Transverse colon (tissue), 4 donors: ENCODE measurements around the gene ATF6. TPM values are rescaled to one million over a fixed set of nuclear protein-coding genes. Genes with fewer than 3 reads are reported as not detected.

Experiments
- DNase-seq: peaks from one replicate; pipeline ENCODE4 v3.0.0-alpha.2; 2019
- H3K27ac ChIP-seq, 4 donors: fragments of 200-600 bp; sonication (generic); 2 replicates each; pipeline ENCODE4 v1.5.1; 2016 to 2018; ENCODE audit warnings: inconsistent platforms in 4 of 4
- H3K27me3 ChIP-seq: fragments of 200-600 bp; sonication (generic); 2 replicates; pipeline ENCODE4 v1.5.1; 2017; ENCODE audit warnings: inconsistent platforms
- H3K36me3 ChIP-seq, 4 donors: fragments of 200-600 bp; sonication (generic); 2 replicates each; pipeline ENCODE4 v1.5.1; 2017 to 2019; ENCODE audit warnings: inconsistent platforms in 4 of 4
- H3K4me1 ChIP-seq, 4 donors: fragments of 200-600 bp; sonication (generic); 2 replicates each; pipeline ENCODE4 v1.5.1; 2017 to 2020; ENCODE audit warnings: inconsistent platforms in 4 of 4
- H3K4me3 ChIP-seq, 4 donors: fragments of 200-600 bp; sonication (generic); 1 replicate in 1 of 4; 2 replicates in 3 of 4; pipeline versions ENCODE4 v1.5.1 to v1.6.1; 2017 to 2019; ENCODE audit warnings: inconsistent platforms in 4 of 4
- H3K9me3 ChIP-seq, 2 donors: fragments of 200-600 bp; sonication (generic); 2 replicates each; pipeline ENCODE4 v1.5.1; 2017 to 2019; ENCODE audit warnings: inconsistent platforms in 2 of 2
- EP300 ChIP-seq: sonication (generic); formaldehyde crosslinking; IDR thresholded peaks from one replicate; pipeline ENCODE4 v1.6.1; 2017; ENCODE audit warnings: antibody characterized with exemption, low read depth
- POLR2A ChIP-seq: fragments of 450-650 bp; IDR thresholded peaks from one replicate; pipeline ENCODE4 v1.6.1; 2016; ENCODE audit warnings: antibody characterized with exemption, mild to moderate bottlenecking, moderate library complexity
- POLR2AphosphoS5 ChIP-seq, 3 donors: sonication (generic); formaldehyde crosslinking; IDR thresholded peaks; one replicate each; pipeline ENCODE4 v1.6.1; 2016; ENCODE audit warnings: antibody characterized with exemption in 3 of 3
- WGBS, 2 donors: methylation state at CpG; one replicate each; pipeline ENCODE4 v1.1.5; 2018; ENCODE audit warnings: low coverage in 1 of 2; 5-methylcytosine and 5-hydroxymethylcytosine counted together
- in situ Hi-C, 4 donors: fragments of 200-750 bp; cut with MboI; loops; one replicate each; pipeline versions ENCODE4 v1.15.0 to v1.15.1; 2017; ENCODE audit warnings: low sequenced_read_pairs in 3 of 4, low pct_ligation_motif_present in 1 of 4, low pct_unique_long_range_greater_than_20kb in 1 of 4
- intact Hi-C: fragments of 100-400 bp; cut with DNase I; formaldehyde crosslinking; loops from one replicate; pipeline ENCODE4 v1.15.1; 2023; ENCODE audit warnings: low total_unique reads
- total RNA-seq, 4 donors: library from RNA; depleted of rRNA; stranded (reverse); fragments of >200 nt; gene quantifications; one replicate each; pipeline ENCODE4 v1.1.0, GENCODE V29; 2016
- TF ChIP-seq, protein P1 (sequence below), 5 experiments: fragments of 200-600 bp in 3 of 5; fragments of 450-650 bp in 2 of 5; sonication (generic) in 3 of 5; IDR thresholded peaks; 1 replicate in 2 of 5; 2 replicates in 3 of 5; pipeline ENCODE4 v1.5.1; 2016 to 2017; ENCODE audit warnings: antibody characterized with exemption in 5 of 5, inconsistent platforms in 3 of 5, mild to moderate bottlenecking in 2 of 5, moderate library complexity in 1 of 5

ATF6 gene
- total RNA-seq, 4 donors from 2014 or later, result 10.8 to 45.8 (median 23.0) TPM

DNA sequence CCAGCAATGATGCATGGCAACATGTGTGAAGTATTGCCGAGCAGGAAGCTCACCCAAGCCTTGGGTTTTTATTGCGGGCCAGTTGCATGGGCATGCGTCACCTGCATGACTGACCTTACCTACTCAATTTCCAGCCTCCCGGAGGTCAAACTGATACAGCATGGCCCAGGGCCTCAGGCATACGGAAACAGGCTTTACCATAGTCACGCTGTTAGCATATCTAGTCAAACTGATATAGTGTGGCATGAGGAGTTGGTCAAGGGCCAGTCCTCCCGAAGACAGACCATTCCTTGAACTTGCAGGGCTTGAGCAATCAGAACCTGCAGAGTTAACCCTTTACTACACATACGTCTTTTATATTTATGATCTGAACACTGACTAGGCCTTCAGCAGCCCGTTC is 22.9 kb upstream of the ATF6 start:
- no peak overlapping the region for H3K27ac ChIP-seq
- 85 to 100% methylated on average over 1 to 9 of the region's 9 CpGs for WGBS, 2 donors
- H3K9me3 ChIP-seq, result no peaks in the 10 kb centered on the region
- H3K4me1 ChIP-seq, result peaks cover 0 to 9% (median 0%) of the 10 kb centered on the region in 4 donors
- no peaks in the 10 kb centered on the region for H3K36me3 ChIP-seq
- TF ChIP-seq POLR2A (no peak), POLR2AphosphoS5 (IDR thresholded peaks at IDR 0.05) (no peak), EP300 (no peak)
- TF ChIP-seq, protein P1, sequence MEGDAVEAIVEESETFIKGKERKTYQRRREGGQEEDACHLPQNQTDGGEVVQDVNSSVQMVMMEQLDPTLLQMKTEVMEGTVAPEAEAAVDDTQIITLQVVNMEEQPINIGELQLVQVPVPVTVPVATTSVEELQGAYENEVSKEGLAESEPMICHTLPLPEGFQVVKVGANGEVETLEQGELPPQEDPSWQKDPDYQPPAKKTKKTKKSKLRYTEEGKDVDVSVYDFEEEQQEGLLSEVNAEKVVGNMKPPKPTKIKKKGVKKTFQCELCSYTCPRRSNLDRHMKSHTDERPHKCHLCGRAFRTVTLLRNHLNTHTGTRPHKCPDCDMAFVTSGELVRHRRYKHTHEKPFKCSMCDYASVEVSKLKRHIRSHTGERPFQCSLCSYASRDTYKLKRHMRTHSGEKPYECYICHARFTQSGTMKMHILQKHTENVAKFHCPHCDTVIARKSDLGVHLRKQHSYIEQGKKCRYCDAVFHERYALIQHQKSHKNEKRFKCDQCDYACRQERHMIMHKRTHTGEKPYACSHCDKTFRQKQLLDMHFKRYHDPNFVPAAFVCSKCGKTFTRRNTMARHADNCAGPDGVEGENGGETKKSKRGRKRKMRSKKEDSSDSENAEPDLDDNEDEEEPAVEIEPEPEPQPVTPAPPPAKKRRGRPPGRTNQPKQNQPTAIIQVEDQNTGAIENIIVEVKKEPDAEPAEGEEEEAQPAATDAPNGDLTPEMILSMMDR (IDR thresholded peaks at IDR 0.05), result no peak
- no peak for DNase-seq
- H3K27me3 ChIP-seq, result peaks cover 20% of the 10 kb centered on the region
- intact Hi-C loops (no loop called here), in situ Hi-C loops (loop anchor here (10.0 to 25.0 kb wide), 5 partner anchors 106 to 681 kb away; partner anchors contain the start of genes FCGR3B (in 3 of the 4) and ARHGAP30 (in 1 of the 4))
- H3K4me3 ChIP-seq, result no peak overlapping the region

DNA sequence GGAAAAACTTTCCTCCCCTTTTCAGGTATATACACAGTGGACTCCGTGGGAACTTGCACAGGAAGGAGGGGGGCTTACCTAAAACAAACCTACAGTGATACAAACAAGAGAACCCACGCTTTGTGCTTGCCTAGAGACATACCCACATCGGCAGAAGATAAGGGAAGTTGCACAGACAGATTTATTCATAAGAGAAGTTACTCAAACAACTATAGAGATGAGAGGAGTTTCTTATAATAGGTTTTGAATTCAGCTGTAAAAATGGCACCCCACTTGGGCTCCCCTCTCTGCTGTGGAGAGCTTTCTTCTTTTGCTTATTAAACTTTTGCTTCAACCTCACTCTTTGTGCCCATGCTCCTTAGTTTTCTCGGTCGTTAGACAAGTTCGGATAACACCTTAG is 18.3 kb upstream of the ATF6 start:
- H3K4me3 ChIP-seq, result no peak overlapping the region
- in situ Hi-C loops, result loop anchor here (10.0 to 25.0 kb wide), 5 partner anchors 110 to 686 kb away; partner anchors contain the start of genes FCGR3B (in 3 of the 4) and ARHGAP30 (in 1 of the 4)
- peaks cover 0 to 14% (median 6%) of the 10 kb centered on the region in 4 donors for H3K36me3 ChIP-seq
- no peak overlapping the region for H3K27ac ChIP-seq
- no peak for DNase-seq
- no peaks in the 10 kb centered on the region for H3K9me3 ChIP-seq
- WGBS, 2 donors, result 47 to 61% methylated on average over 6 of the region's 6 CpGs
- H3K27me3 ChIP-seq, result peaks cover 19% of the 10 kb centered on the region
- intact Hi-C loops, result no loop called here
- no peak for TF ChIP-seq POLR2AphosphoS5 (IDR thresholded peaks at IDR 0.05)
- TF ChIP-seq POLR2A, result no peak
- no peak for TF ChIP-seq EP300
- TF ChIP-seq, protein P1 (IDR thresholded peaks at IDR 0.05), result no peak
- H3K4me1 ChIP-seq, result peaks cover 4 to 20% (median 11%) of the 10 kb centered on the region in 4 donors

DNA sequence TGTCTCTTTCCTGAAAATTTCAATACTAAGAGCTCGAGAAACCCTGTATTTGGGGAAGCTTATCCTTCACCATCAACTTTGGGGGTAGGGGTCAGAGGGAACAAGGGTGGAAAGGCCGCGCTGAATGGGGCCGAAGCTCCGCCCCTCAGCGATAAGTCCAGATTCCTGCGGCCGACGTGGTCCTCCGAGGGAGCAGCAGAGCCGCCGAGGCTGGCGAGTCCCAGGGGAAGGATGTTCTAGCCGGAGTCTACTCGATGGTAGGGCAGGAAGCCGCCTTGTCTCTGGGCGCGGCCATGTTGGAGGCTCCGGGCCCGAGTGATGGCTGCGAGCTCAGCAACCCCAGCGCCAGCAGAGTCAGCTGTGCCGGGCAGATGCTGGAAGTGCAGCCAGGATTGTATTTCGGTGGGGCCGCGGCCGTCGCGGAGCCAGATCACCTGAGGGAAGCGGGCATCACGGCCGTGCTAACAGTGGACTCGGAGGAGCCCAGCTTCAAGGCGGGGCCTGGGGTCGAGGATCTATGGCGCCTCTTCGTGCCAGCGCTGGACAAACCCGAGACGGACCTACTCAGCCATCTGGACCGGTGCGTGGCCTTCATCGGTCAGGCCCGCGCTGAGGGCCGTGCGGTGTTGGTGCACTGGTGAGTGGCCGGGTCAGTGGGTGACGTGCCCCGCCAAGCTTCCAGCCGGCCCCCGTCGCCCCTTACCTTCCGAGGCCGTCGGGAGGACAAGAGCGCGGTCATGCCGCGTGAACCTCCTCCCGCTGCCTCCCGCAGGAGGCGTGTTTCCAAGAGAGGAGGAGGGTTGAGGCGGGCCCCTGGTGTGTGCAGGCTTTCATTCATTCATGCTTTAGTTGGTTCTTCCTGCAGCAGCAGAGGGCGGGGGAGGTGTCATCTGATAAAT is 16.4 kb upstream of the ATF6 start, which contains the start of gene DUSP12:
TSS of gene DUSP12 (plus strand) at position 278 of the 899 bp plus-strand sequence. CDS start at position 294, 16 bp downstream.
- TF ChIP-seq POLR2A (peak; percentile 53), EP300 (no peak), POLR2AphosphoS5 (IDR thresholded peaks at IDR 0.05) (peak; percentile 11 to 67 (median 55))
- TF ChIP-seq, protein P1 (IDR thresholded peaks at IDR 0.05), result peak in 1 of 5 experiments; percentile 16
- peak; percentile 93 for DNase-seq
- Histone ChIP-seq H3K4me3 (peak within 1 kb of the TSS; percentile 52 to 89 (median 71)), H3K27ac (peak within 1 kb of the TSS; percentile 85 to 95 (median 86)), H3K36me3 (peaks cover 0 to 33% (median 16%) of the 10 kb centered on the region in 4 donors), H3K27me3 (peaks cover 19% of the 10 kb centered on the region), H3K9me3 (no peaks in the 10 kb centered on the region), H3K4me1 (peaks cover 4 to 20% (median 11%) of the 10 kb centered on the region in 4 donors)
- WGBS, 2 donors, result 0 to 1% methylated on average over 1 to 39 of the region's 65 CpGs
- in situ Hi-C loops (loop anchor here (10.0 to 25.0 kb wide), 5 partner anchors 112 to 687 kb away; partner anchors contain the start of genes FCGR3B (in 3 of the 4) and ARHGAP30 (in 1 of the 4)), intact Hi-C loops (no loop called here)

DNA sequence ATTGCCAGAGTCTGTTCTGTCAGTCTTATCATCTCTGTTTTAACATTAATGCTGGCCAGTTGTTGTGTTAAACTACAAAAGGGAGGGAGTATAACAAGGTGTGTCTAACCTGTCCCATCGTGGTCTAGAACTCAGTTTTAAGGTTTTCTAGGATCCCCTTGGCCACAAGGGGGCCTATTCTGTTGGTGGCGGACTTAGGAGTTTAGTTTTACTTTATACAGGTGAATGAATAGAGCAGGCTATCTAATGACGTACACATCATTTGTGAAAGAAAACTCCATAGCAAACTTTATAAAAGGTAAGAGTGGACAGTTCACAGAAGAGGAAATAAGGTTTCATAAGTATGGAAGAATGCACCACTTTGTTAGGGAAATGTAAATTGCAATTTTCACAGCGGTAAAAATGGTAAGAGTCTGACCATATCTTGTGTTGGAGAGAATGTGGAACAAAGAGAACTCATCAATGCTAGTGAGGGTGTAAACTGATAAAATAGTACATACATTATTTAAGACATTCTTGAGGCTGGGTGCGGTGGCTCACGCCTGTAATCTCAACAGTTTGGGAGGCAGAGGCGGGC is 2.5 kb upstream of the ATF6 start:
- H3K9me3 ChIP-seq, result no peaks in the 10 kb centered on the region
- H3K27ac ChIP-seq, result no peak overlapping the region
- in situ Hi-C loops (no loop called here), intact Hi-C loops (no loop called here)
- no peak for DNase-seq
- H3K4me1 ChIP-seq, result peaks cover 11 to 18% (median 16%) of the 10 kb centered on the region in 4 donors
- H3K4me3 ChIP-seq, result no peak overlapping the region
- no peaks in the 10 kb centered on the region for H3K36me3 ChIP-seq
- no peak for TF ChIP-seq EP300
- TF ChIP-seq POLR2AphosphoS5 (IDR thresholded peaks at IDR 0.05), result no peak
- TF ChIP-seq, protein P1 (IDR thresholded peaks at IDR 0.05), result peak; percentile 29 to 50 (median 41)
- TF ChIP-seq POLR2A, result no peak
- 51 to 70% methylated on average over 5 to 7 of the region's 7 CpGs for WGBS, 2 donors
- no peaks in the 10 kb centered on the region for H3K27me3 ChIP-seq
